K562 (cell line): Measurements from ENCODE around the gene MPIG6B. TPM values are rescaled to one million over a fixed set of nuclear protein-coding genes. Genes with fewer than 3 reads are reported as not detected.

ENCODE experiments used
- ATAC-seq: fragments of 200-7000 bp; cut with Tn5 transposase; 3 replicates; pipeline ENCODE4 v1.9.1; 2020; ENCODE audit warnings: moderate library complexity
- BruUV-seq: library from RNA; stranded (reverse); fragments of 400-500 nt; replicated peaks from 2 replicates; lab custom pipeline; 2021; lab: Mats Ljungman, UMichigan
- CTCF ChIA-PET: fragments of 300-600 bp; formaldehyde crosslinking; extraction: SDS; loops from one replicate; lab custom pipeline; 2021; ENCODE audit warnings: low intra/inter-chr PET ratio; lab: Yijun Ruan, JAX
- POLR2A ChIA-PET: fragments of 300-600, 350-650 bp; sonication (Branson Sonifier 250); formaldehyde crosslinking; extraction: SDS; loops from one replicate; lab custom pipeline; 2021; ENCODE audit warnings: antibody characterized with exemption, inconsistent platforms; lab: Yijun Ruan, JAX
- DNase-seq, 4 experiments: peaks; one replicate each; pipeline versions ENCODE4 v3.0.0 to v3.0.0-alpha.2; 2011 to 2018; ENCODE audit warnings: low spot score in 3 of 4, mixed read lengths in 3 of 4; ENCODE audit errors: extremely low read depth in 1 of 4
- FAIRE-seq: peaks from 2 replicates; lab custom pipeline; 2011; peaks lifted over from hg19 to GRCh38; lab: Jason Lieb, UNC
- H2AFZ ChIP-seq: 2 replicates; pipeline ENCODE4 v1.6.0; 2011; ENCODE audit warnings: low read depth, low read length, control low read depth, inconsistent platforms
- H3K27ac ChIP-seq: fragments of 200-600 bp; 3 replicates; pipeline ENCODE4 v1.8.0; 2011; ENCODE audit warnings: low read depth, mild to moderate bottlenecking, control low read depth, inconsistent platforms, low read length, moderate library complexity, mixed read lengths; ENCODE audit errors: extremely low read depth
- H3K27me3 ChIP-seq, 2 experiments: fragments of 300-600 bp in 1 of 2; 2 replicates in 1 of 2; 3 replicates in 1 of 2; pipeline versions ENCODE4 v1.6.0 to v1.8.0; 2011; ENCODE audit warnings: inconsistent platforms in 2 of 2, low read length in 2 of 2, mild to moderate bottlenecking in 1 of 2, mixed read lengths in 1 of 2, moderate library complexity in 1 of 2; ENCODE audit not compliant: control insufficient read depth in 2 of 2, insufficient read depth in 2 of 2
- H3K36me3 ChIP-seq: fragments of 300-600 bp; 3 replicates; pipeline ENCODE4 v1.8.0; 2011; ENCODE audit warnings: mild to moderate bottlenecking, low read length, inconsistent platforms; ENCODE audit not compliant: control insufficient read depth, insufficient read depth
- H3K4me1 ChIP-seq, 2 experiments: fragments of 200-600 bp in 1 of 2; replicated peaks in 1 of 2; 2 replicates in 1 of 2; 3 replicates in 1 of 2; pipeline versions ENCODE4 v1.5.1 to v1.8.0; 2011; ENCODE audit warnings: inconsistent platforms in 2 of 2, low read length in 2 of 2, mild to moderate bottlenecking in 1 of 2, mixed read lengths in 1 of 2, moderate library complexity in 1 of 2; ENCODE audit not compliant: control insufficient read depth in 2 of 2, insufficient read depth in 2 of 2
- H3K4me2 ChIP-seq: 2 replicates; pipeline ENCODE4 v1.6.1; 2011; ENCODE audit warnings: low read length, control low read depth, inconsistent platforms, mixed read lengths; ENCODE audit not compliant: insufficient read depth
- H3K4me3 ChIP-seq: fragments of 200-600 bp; sonication (generic), shearing (Covaris generic); 2 replicates; pipeline ENCODE4 v1.5.1; 2016; ENCODE audit warnings: control low read depth, inconsistent platforms
- H3K79me2 ChIP-seq: fragments of 200-600 bp; 3 replicates; pipeline ENCODE4 v1.8.0; 2011; ENCODE audit warnings: low read length, inconsistent platforms; ENCODE audit not compliant: control insufficient read depth, insufficient read depth
- H3K9ac ChIP-seq, 2 experiments: 2 replicates each; pipeline versions ENCODE4 v1.6.0 to v1.6.1; 2011; ENCODE audit warnings: low read depth in 2 of 2, low read length in 2 of 2, control low read depth in 1 of 2, inconsistent platforms in 1 of 2, mild to moderate bottlenecking in 1 of 2, mixed read lengths in 1 of 2; ENCODE audit not compliant: insufficient read depth in 1 of 2
- H3K9me1 ChIP-seq: one replicate; pipeline ENCODE4 v1.6.0; 2011; ENCODE audit warnings: inconsistent platforms, mild to moderate bottlenecking, low read length, moderate library complexity; ENCODE audit not compliant: control insufficient read depth, insufficient read depth
- H3K9me3 ChIP-seq: replicated peaks from 2 replicates; pipeline ENCODE4 v1.5.1; 2011; ENCODE audit warnings: low read depth, low read length, inconsistent platforms; ENCODE audit not compliant: control insufficient read depth, insufficient read depth
- H4K20me1 ChIP-seq: replicated peaks from 2 replicates; pipeline ENCODE4 v1.6.1; 2011; ENCODE audit warnings: low read length, inconsistent platforms, mixed read lengths; ENCODE audit not compliant: control insufficient read depth, insufficient read depth
- AFF4 ChIP-seq: sonication (generic); formaldehyde crosslinking; IDR thresholded peaks from 2 replicates; pipeline ENCODE4 v1.8.0; 2023; ENCODE audit warnings: mild to moderate bottlenecking, missing genetic modification reagents
- ARID1B ChIP-seq: fragments of 450-650 bp; IDR thresholded peaks from 2 replicates; pipeline ENCODE4 v1.6.1; 2016; ENCODE audit warnings: antibody characterized with exemption, mild to moderate bottlenecking, inconsistent platforms
- CEBPG ChIP-seq, 3 experiments: fragments of 200-800 bp in 1 of 3; sonication (Bioruptor generic) in 1 of 3; sonication (generic) in 1 of 3; formaldehyde crosslinking in 1 of 3; IDR thresholded peaks in 2 of 3; conservative IDR thresholded peaks in 1 of 3; 2 replicates each; pipeline versions ENCODE4 v1.6.1 to v1.8.0; 2016 to 2022; ENCODE audit warnings: missing compliant biosample characterization in 2 of 3, missing genetic modification characterization in 2 of 3, mild to moderate bottlenecking in 1 of 3, missing genetic modification reagents in 1 of 3
- CXXC5 ChIP-seq: fragments of 250-450 bp; sonication (Bioruptor Pico); IDR thresholded peaks from 2 replicates; pipeline ENCODE4 v1.8.0; 2022; ENCODE audit warnings: inconsistent platforms, mild to moderate bottlenecking, moderate library complexity
- DLX4 ChIP-seq: fragments of 250-450 bp; sonication (Bioruptor Pico); IDR thresholded peaks from 2 replicates; pipeline ENCODE4 v1.6.1; 2021; ENCODE audit warnings: mild to moderate bottlenecking
- FOXA1 ChIP-seq: fragments of 450-650 bp; IDR thresholded peaks from 2 replicates; pipeline ENCODE4 v1.6.1; 2016; ENCODE audit warnings: mild to moderate bottlenecking, borderline replicate concordance
- GABPA ChIP-seq: fragments of 200-800 bp; sonication (Bioruptor generic); conservative IDR thresholded peaks from 2 replicates; pipeline ENCODE4 v1.6.1; 2016; ENCODE audit warnings: low read depth, missing genetic modification characterization, missing compliant biosample characterization
- KLF1 ChIP-seq: fragments of 450-650 bp; IDR thresholded peaks from 2 replicates; pipeline ENCODE4 v1.6.1; 2016; ENCODE audit warnings: missing genetic modification characterization, missing compliant biosample characterization
- KLF16 ChIP-seq: IDR thresholded peaks from 2 replicates; pipeline ENCODE4 v1.6.1; 2016; ENCODE audit warnings: antibody characterized with exemption
- PHF20 ChIP-seq: fragments of 450-650 bp; IDR thresholded peaks from 2 replicates; pipeline ENCODE4 v1.6.1; 2018; ENCODE audit not compliant: partially characterized antibody
- RUNX1 ChIP-seq: sonication (generic); IDR thresholded peaks from 2 replicates; pipeline ENCODE4 v1.6.1; 2016; ENCODE audit warnings: antibody characterized with exemption, low read depth
- SIN3A ChIP-seq, 2 experiments: fragments of 150-350 bp in 1 of 2; IDR thresholded peaks; 2 replicates each; pipeline ENCODE4 v1.6.1; 2011 to 2016; ENCODE audit warnings: borderline replicate concordance in 2 of 2, low read depth in 2 of 2, low read length in 2 of 2, mild to moderate bottlenecking in 2 of 2, moderate library complexity in 2 of 2; ENCODE audit not compliant: control insufficient read depth in 1 of 2
- ZEB2 ChIP-seq: fragments of 450-650 bp; IDR thresholded peaks from 2 replicates; pipeline ENCODE4 v1.6.1; 2016
- ZNF436 ChIP-seq: fragments of 250-450, 450-650 bp; sonication (Bioruptor Pico); formaldehyde crosslinking; IDR thresholded peaks from 2 replicates; pipeline ENCODE4 v1.7.0; 2020; ENCODE audit warnings: mild to moderate bottlenecking
- ZNF57 ChIP-seq: fragments of 450-650 bp; formaldehyde crosslinking; IDR thresholded peaks from 2 replicates; pipeline ENCODE4 v1.4.0; 2020; ENCODE audit warnings: mild to moderate bottlenecking, moderate library complexity
- WGBS: fragments of 100-300 bp; shearing (Covaris generic); methylation state at CpG from one replicate; pipeline ENCODE4 v1.1.6; 2016; ENCODE audit warnings: low coverage, mixed read lengths; ENCODE audit not compliant: insufficient coverage; ENCODE audit errors: missing lambda C conversion rate; 5-methylcytosine and 5-hydroxymethylcytosine counted together
- in situ Hi-C: fragments of 300-500 bp; cut with MboI; formaldehyde crosslinking; loops from 4 replicates; pipeline ENCODE4 v1.15.0; 2018; ENCODE audit warnings: inconsistent platforms, mixed read lengths
- intact Hi-C: fragments of 100-400 bp; cut with micrococcal nuclease; formaldehyde crosslinking; loops from 2 replicates; pipeline ENCODE4 v1.14.2; 2022
- polyA plus RNA-seq, 8 experiments: library from polyadenylated mRNA; depleted of rRNA in 4 of 8; stranded (reverse) in 5 of 8; unstranded in 3 of 8; fragments of >200 nt; fragmentation: Nextera tagmentation in 2 of 8; fragmentation: Illumina TruSeq in 1 of 8; extraction: Ambion mirVana in 2 of 8; extraction: Trizol in 1 of 8; gene quantifications; 2 replicates each; pipeline versions ENCODE4 v1.2.1 to v1.2.3, GENCODE V29; 2011 to 2014; ENCODE audit warnings: inconsistent platforms in 1 of 8, missing spikeins in 1 of 8
- total RNA-seq, 7 experiments: library from RNA; depleted of rRNA in 6 of 7; stranded (reverse); fragments of >200 nt in 6 of 7; fragmentation: Illumina TruSeq in 2 of 7; extraction: Trizol in 2 of 7; gene quantifications; 2 replicates each; pipeline versions ENCODE4 v1.2.1 to v1.2.3, GENCODE V29; 2011 to 2021; ENCODE audit warnings: low replicate concordance in 1 of 7

MPIG6B gene
- total and polyA plus RNA-seq, 9 of the 15 experiments (the other 6 are each of a cell fraction or from before 2014, with no cell fraction given), result 0.11 to 1.2 (median 0.28) TPM; not detected in 1

- no peak for ATAC-seq
- Histone ChIP-seq H3K27me3 (no peaks in the 10 kb centered on the region), H3K4me2 (peak overlapping the region; percentile 56), H3K4me3 (no peak overlapping the region), H3K79me2 (peaks cover 12% of the 10 kb centered on the region; the same call in 1 of the 3 replicates), H4K20me1 (no peaks in the 10 kb centered on the region), H3K9me1 (peaks cover 5% of the 10 kb centered on the region), H3K9ac (peak overlapping the region in 1 of 2 experiments; percentile 12; a peak in 2 of 4 replicates), H3K9me3 (no peaks in the 10 kb centered on the region), H3K36me3 (peaks cover 32% of the 10 kb centered on the region; the same call in 2 of the 3 replicates), H2AFZ (peak overlapping the region; percentile 78), H3K4me1 (peaks cover 43 to 69% of the 10 kb centered on the region in 2 experiments), H3K27ac (peak overlapping the region; percentile 64)
- peak; percentile 85 for FAIRE-seq
- no TSS peak for BruUV-seq
- WGBS, result 61% methylated on average over 12 of the region's 12 CpGs
- intact Hi-C loops (no loop called here), in situ Hi-C loops (no loop called here)
- ChIA-PET POLR2A (interaction anchor here (0.6 to 15.0 kb wide), 12 partner anchors 10 to 106 kb away, joined by 3 to 236 read pairs (median 4); partner anchors contain the start of genes APOM, CLIC1, CSNK2B and DDAH2), CTCF (interaction anchor here (0.7 to 1.0 kb wide), 2 partner anchors 9 to 125 kb away, joined by 3 read pairs; no protein-coding TSS in a partner anchor)
- DNase-seq, result peak in 2 of 4 experiments; percentile 67 to 78
- TF ChIP-seq AFF4 (CRISPR knock-in tag) (peak; percentile 51; the same call in 1 of the 2 replicates), KLF16 (peak; percentile 39; the same call in 1 of the 2 replicates), CXXC5 (CRISPR knock-in tag) (peak; percentile 77), KLF1 (tag) (no peak), RUNX1 (no peak), ZEB2 (peak; percentile 56; the same call in 1 of the 2 replicates), CEBPG (CRISPR knock-in tag; IDR thresholded peaks at IDR 0.05) (no peak), CEBPG (tag; conservative IDR thresholded peaks at IDR 0.05 in 1 of 2, IDR thresholded peaks at IDR 0.05 in 1 of 2) (peak in 1 of 2 experiments; percentile 82; a peak in 2 of 4 replicates), SIN3A (IDR thresholded peaks at IDR 0.05; ENCODE audit: borderline replicate concordance in 2 of 2, control insufficient read depth in 1 of 2, low read depth in 2 of 2, low read length in 2 of 2) (peak in 1 of 2 experiments; percentile 57; a peak in 1 of 4 replicates), FOXA1 (no peak), GABPA (tag) (no peak), ZNF436 (CRISPR knock-in tag) (0 out of 2 replicates have a peak, but pooled peaks have one; percentile 38), DLX4 (CRISPR knock-in tag) (peak; percentile 63; the same call in 1 of the 2 replicates), PHF20 (no peak), ZNF57 (peak; percentile 82; the same call in 1 of the 2 replicates), ARID1B (no peak)
Measured at GRCh38 chr6:31725502-31726350, 2.6 kb downstream of the MPIG6B start.
